Measurements from ENCODE around the gene PRKN. TPM values are rescaled to one million over a fixed set of nuclear protein-coding genes. Genes with fewer than 3 reads are reported as not detected.

Gene PRKN
- total RNA-seq, 4 donors from 2014 or later = 6.3 to 11.9 (median 9.5) TPM

GRCh38 chr6:162512744-162513143 lies 214.8 kb downstream of the PRKN start:
- H3K4me3 ChIP-seq (ENCODE audit: low read depth, poor library complexity, severe bottlenecking) = no peak overlapping the region
- 61 to 67% methylated on average over 4 of the region's 4 CpGs for WGBS, 2 donors
- intact Hi-C loops (cut with DNase I; ENCODE audit: low total_unique reads) = no loop called here
- no peak for TF ChIP-seq POLR2A (IDR thresholded peaks at IDR 0.05)
- no peak for TF ChIP-seq CTCF (IDR thresholded peaks at IDR 0.05)
- DNase-seq (ENCODE audit: low spot score in 2 of 2) = no peak

GRCh38 chr6:162497389-162497788 lies 230.2 kb downstream of the PRKN start:
- DNase-seq (ENCODE audit: low spot score in 2 of 2) = no peak
- H3K4me3 ChIP-seq (ENCODE audit: low read depth, poor library complexity, severe bottlenecking) = no peak overlapping the region
- no peak for TF ChIP-seq POLR2A (IDR thresholded peaks at IDR 0.05)
- no peak for TF ChIP-seq CTCF (IDR thresholded peaks at IDR 0.05)
- 67 to 75% methylated on average over 5 of the region's 5 CpGs for WGBS, 2 donors
- intact Hi-C loops (cut with DNase I; ENCODE audit: low total_unique reads) = no loop called here

DNA sequence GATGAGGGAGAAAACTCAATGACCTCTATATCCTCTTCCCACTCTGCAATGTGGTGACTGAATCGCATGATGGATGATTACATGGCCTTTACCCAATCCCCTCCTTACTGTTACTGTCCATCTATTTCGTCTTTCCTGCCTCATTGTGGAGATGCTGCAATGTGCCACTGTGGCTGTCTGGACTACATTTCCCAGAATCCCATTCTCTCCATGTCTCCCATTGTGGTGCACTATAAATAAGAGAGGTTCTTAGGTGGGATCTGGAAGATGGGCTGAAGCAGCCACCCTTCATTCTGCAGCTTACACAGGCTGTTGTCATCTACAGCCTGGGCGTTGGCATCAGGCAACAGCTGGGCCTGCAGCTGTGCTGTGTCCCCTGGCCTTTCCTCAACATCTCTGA lies 233.6 kb downstream of the PRKN start:
- intact Hi-C loops (cut with DNase I; ENCODE audit: low total_unique reads) = no loop called here
- no peak for DNase-seq (ENCODE audit: low spot score in 2 of 2)
- no peak overlapping the region for H3K4me3 ChIP-seq (ENCODE audit: low read depth, poor library complexity, severe bottlenecking)
- WGBS, 2 donors = 89 to 93% methylated on average over 3 of the region's 3 CpGs
- no peak for TF ChIP-seq CTCF (IDR thresholded peaks at IDR 0.05)
- no peak for TF ChIP-seq POLR2A (IDR thresholded peaks at IDR 0.05)

GRCh38 chr6:162491637-162492036 lies 235.9 kb downstream of the PRKN start:
- intact Hi-C loops (cut with DNase I; ENCODE audit: low total_unique reads) = no loop called here
- 88% methylated on average over 9 of the region's 9 CpGs for WGBS, 2 donors
- H3K4me3 ChIP-seq (ENCODE audit: low read depth, poor library complexity, severe bottlenecking) = no peak overlapping the region
- DNase-seq (ENCODE audit: low spot score in 2 of 2) = no peak
- no peak for TF ChIP-seq CTCF (IDR thresholded peaks at IDR 0.05)
- no peak for TF ChIP-seq POLR2A (IDR thresholded peaks at IDR 0.05)

- H3K4me3 ChIP-seq (ENCODE audit: low read depth, poor library complexity, severe bottlenecking) = no peak overlapping the region
- WGBS, 2 donors = 90 to 93% methylated on average over 5 of the region's 5 CpGs
- DNase-seq (ENCODE audit: low spot score in 2 of 2) = no peak
- TF ChIP-seq POLR2A (IDR thresholded peaks at IDR 0.05) (no peak), CTCF (IDR thresholded peaks at IDR 0.05) (no peak)
- intact Hi-C loops (cut with DNase I; ENCODE audit: low total_unique reads) = no loop called here
These were observed 238.2 kb downstream of the PRKN start for GRCh38 chr6:162489101-162489976.
